ENCODE data around the gene TASP1.

The TASP1 gene

DNA sequence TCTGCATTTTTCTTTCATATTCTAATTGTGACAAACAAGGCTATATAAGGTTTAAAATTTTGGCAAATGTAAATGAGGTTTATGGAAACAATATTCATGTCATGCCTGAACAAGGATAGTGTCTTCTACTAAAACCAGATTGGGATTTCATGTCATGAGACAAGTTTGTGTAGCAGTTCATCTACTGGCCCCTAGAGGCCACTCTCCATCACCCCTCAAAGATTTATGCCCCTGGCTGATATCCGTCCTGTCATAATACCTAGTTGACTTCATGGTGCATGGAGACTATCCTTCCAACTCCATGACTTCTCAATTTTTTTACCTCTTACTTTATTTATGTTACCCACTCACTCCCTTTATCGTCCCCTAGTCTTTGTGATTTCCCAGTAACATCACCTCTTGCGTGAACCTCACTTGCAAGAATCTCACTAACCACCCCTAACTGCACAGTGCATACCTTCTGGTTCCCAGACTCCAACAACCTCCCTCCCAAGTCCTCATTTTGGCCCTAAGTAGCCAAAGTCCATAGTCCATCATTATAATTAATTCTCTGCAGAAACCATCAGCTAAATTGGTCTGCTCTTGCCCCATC, 179.8 kb downstream of the TASP1 start:
- in situ Hi-C loops (cut with MboI; ENCODE audit: low sequenced_read_pairs, unreplicated experiment): no loop called here
- peak; percentile 11 for DNase-seq (ENCODE audit: low spot score)
- TF ChIP-seq, protein P1, sequence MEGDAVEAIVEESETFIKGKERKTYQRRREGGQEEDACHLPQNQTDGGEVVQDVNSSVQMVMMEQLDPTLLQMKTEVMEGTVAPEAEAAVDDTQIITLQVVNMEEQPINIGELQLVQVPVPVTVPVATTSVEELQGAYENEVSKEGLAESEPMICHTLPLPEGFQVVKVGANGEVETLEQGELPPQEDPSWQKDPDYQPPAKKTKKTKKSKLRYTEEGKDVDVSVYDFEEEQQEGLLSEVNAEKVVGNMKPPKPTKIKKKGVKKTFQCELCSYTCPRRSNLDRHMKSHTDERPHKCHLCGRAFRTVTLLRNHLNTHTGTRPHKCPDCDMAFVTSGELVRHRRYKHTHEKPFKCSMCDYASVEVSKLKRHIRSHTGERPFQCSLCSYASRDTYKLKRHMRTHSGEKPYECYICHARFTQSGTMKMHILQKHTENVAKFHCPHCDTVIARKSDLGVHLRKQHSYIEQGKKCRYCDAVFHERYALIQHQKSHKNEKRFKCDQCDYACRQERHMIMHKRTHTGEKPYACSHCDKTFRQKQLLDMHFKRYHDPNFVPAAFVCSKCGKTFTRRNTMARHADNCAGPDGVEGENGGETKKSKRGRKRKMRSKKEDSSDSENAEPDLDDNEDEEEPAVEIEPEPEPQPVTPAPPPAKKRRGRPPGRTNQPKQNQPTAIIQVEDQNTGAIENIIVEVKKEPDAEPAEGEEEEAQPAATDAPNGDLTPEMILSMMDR (IDR thresholded peaks at IDR 0.05; ENCODE audit: borderline replicate concordance, control extremely low read depth, extremely low read depth, insufficient read depth, missing control alignments): peak; percentile 55

DNA sequence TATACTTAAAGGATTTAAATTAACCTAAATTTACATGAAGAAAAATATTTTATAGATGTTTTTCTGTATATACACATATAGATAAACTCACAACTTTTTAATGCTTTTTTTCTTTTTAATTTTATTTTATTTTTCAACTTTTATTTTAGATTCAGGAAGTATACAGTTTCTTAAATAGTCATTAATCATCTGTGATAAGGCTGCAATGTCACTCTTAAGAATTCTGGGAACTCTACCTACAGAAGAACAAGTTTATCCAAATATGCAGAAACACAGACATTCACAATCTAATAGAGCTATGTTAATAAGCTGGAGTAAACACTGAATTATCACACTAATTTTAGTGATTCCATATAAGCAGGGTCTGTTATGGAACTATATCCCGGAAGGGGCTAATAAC, 181.2 kb downstream of the TASP1 start:
- in situ Hi-C loops (cut with MboI; ENCODE audit: low sequenced_read_pairs, unreplicated experiment): no loop called here
- TF ChIP-seq, protein P1 (IDR thresholded peaks at IDR 0.05; ENCODE audit: borderline replicate concordance, control extremely low read depth, extremely low read depth, insufficient read depth, missing control alignments): no peak
- no peak for DNase-seq (ENCODE audit: low spot score)

DNA sequence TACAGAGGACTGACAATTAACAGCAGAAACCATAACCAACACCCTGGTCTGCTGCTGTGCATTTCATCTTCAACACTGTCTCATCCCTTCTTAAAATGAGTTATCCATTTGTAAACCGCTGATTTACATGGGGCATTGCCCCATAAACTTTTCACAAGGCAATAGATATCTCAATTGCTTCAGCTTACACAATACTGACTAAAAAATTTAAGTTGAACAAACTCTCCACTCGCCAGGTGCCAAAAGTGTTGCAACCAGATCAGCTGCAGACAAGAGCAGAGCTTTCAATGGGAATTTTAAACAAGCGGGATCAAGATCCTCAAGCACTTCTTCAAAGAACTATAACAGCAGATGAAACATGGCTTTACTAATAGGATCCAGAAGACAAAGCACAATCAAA, 183.0 kb downstream of the TASP1 start:
- in situ Hi-C loops (cut with MboI; ENCODE audit: low sequenced_read_pairs, unreplicated experiment): no loop called here
- TF ChIP-seq, protein P1 (IDR thresholded peaks at IDR 0.05; ENCODE audit: borderline replicate concordance, control extremely low read depth, extremely low read depth, insufficient read depth, missing control alignments): no peak
- no peak for DNase-seq (ENCODE audit: low spot score)

DNA sequence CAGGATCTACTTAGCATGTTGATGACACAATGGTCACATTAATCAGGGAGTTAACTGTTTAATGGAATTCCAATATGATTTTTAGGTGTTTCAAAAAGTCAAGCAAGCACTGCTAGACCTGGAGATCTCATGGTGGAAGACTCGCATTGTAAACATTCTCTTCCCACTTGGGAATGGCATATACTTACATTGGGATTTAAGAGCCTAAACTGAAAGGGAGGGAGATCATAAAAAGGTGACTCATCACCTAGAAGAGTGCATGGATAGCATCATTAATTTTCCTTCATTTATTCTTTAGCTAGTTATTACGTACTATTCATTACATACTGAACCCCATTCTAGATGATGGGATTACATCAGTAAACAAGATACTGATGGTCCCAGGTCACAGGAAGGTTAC, 185.4 kb downstream of the TASP1 start:
- in situ Hi-C loops (cut with MboI; ENCODE audit: low sequenced_read_pairs, unreplicated experiment): no loop called here
- no peak for DNase-seq (ENCODE audit: low spot score)
- TF ChIP-seq, protein P1 (IDR thresholded peaks at IDR 0.05; ENCODE audit: borderline replicate concordance, control extremely low read depth, extremely low read depth, insufficient read depth, missing control alignments): no peak

DNA sequence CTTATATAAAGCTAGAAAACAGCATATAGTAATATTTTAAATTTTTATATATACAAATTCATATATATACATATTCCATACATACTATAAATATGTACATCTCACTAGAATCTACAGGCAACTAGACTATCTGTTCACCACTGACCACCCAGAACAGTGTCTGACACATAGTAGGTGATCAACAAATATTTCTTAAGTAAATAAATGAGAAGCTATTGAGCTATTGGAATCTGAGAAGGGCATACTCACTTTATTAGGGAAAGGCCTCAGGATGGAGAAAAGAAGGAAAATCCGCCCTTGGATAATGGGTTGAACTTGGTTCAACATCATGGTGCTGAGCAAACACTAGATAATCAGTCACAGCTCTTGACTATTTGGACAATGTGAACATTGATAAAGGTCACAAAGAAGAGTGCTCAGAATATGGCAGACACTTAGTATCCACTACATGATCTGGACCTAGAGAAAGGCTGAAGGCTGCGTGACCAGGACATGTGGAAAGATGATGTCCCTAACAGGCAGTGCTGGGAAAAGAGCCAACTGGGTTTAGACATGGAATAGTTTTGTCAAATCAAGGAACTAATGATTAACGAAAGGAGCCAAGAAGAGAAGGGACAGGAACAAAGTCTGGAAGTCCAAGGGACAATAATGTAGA, 186.1 kb downstream of the TASP1 start:
- TF ChIP-seq, protein P1 (IDR thresholded peaks at IDR 0.05; ENCODE audit: borderline replicate concordance, control extremely low read depth, extremely low read depth, insufficient read depth, missing control alignments): no peak
- DNase-seq (ENCODE audit: low spot score): no peak
- in situ Hi-C loops (cut with MboI; ENCODE audit: low sequenced_read_pairs, unreplicated experiment): no loop called here

DNA sequence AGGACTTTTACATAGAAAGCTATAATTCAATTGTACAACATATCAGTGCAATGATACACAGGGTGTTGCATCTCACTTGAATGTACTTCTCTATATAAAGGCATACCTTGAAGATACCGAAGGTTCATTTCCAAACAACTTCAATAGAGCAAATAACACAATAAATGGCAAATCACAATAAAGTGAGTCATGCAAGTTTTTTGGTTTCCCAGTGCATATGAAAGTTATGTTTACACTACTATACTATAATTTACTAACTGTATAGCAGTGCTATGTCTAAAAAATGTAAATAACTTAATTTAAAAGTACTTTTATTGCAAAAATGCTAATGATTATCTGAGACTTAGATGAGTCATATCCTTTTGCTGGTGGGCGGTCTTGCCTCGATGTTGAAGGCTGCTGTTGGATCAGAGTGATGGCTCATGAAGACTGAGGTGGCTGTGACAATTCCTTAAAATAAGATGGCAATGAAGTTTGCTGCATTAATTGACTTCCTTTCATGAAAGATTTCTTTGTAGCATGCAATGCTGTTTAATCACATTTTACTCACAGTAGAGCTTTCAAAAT, 188.8 kb downstream of the TASP1 start:
- TF ChIP-seq, protein P1 (IDR thresholded peaks at IDR 0.05; ENCODE audit: borderline replicate concordance, control extremely low read depth, extremely low read depth, insufficient read depth, missing control alignments): no peak
- in situ Hi-C loops (cut with MboI; ENCODE audit: low sequenced_read_pairs, unreplicated experiment): no loop called here
- DNase-seq (ENCODE audit: low spot score): no peak

Data from GM13976 (cell line).